Uterus (tissue), 4 donors: Measurements from ENCODE around the gene TMEM255B. TPM values are rescaled to one million over a fixed set of nuclear protein-coding genes. Genes with fewer than 3 reads are reported as not detected.

Experiments used
- DNase-seq, 2 donors: peaks; one replicate each; pipeline ENCODE4 v3.0.0-alpha.2; 2019 to 2020
- H3K27ac ChIP-seq, 2 donors: fragments of 200-600 bp; sonication (generic); 1 replicate in 1 of 2; 2 replicates in 1 of 2; pipeline ENCODE4 v1.5.1; 2016 to 2018
- H3K27me3 ChIP-seq, 2 donors: fragments of 200-600 bp; sonication (generic); one replicate each; pipeline ENCODE4 v1.5.1; 2018 to 2019; ENCODE audit warnings: control low read depth in 1 of 2
- H3K36me3 ChIP-seq, 2 donors: fragments of 200-600 bp; sonication (generic); one replicate each; pipeline ENCODE4 v1.5.1; 2019; ENCODE audit warnings: control low read depth in 1 of 2
- H3K4me1 ChIP-seq, 2 donors: fragments of 200-600 bp; sonication (generic); one replicate each; pipeline ENCODE4 v1.5.1; 2018 to 2019; ENCODE audit warnings: control low read depth in 1 of 2
- H3K4me3 ChIP-seq, 2 donors: fragments of 200-600 bp; sonication (generic); 1 replicate in 1 of 2; 2 replicates in 1 of 2; pipeline ENCODE4 v1.5.1; 2018 to 2019; ENCODE audit warnings: mild to moderate bottlenecking in 1 of 2
- H3K9me3 ChIP-seq, 2 donors: fragments of 200-600 bp; sonication (generic); one replicate each; pipeline ENCODE4 v1.5.1; 2019; ENCODE audit warnings: control low read depth in 1 of 2
- CTCF ChIP-seq, 4 experiments: fragments of 200-600 bp in 2 of 4; fragments of 450-650 bp in 2 of 4; sonication (generic) in 2 of 4; IDR thresholded peaks; one replicate each; pipeline ENCODE4 v1.5.1; 2016 to 2019; ENCODE audit warnings: antibody characterized with exemption in 4 of 4, mild to moderate bottlenecking in 2 of 4, moderate library complexity in 1 of 4
- POLR2A ChIP-seq, 2 donors: fragments of 450-650 bp; IDR thresholded peaks; one replicate each; pipeline ENCODE4 v1.6.1; 2016; ENCODE audit warnings: antibody characterized with exemption in 2 of 2, mild to moderate bottlenecking in 1 of 2, moderate library complexity in 1 of 2
- intact Hi-C: fragments of 100-400 bp; cut with DNase I; formaldehyde crosslinking; loops from one replicate; pipeline ENCODE4 v1.15.1; 2023; ENCODE audit warnings: low total_unique reads
- total RNA-seq, 4 donors: library from RNA; depleted of rRNA in 3 of 4; stranded (reverse); fragments of >200 nt in 3 of 4; gene quantifications; one replicate each; pipeline versions ENCODE4 v1.1.0 to v1.2.4, GENCODE V29; 2014 to 2023
- donor health status: DM: yes; HTN: yes; CAD: no.

The TMEM255B gene
- total RNA-seq, 4 donors from 2014 or later: 1.8 to 143 (median 33.2) TPM

GRCh38 chr13:113849546-113849945 lies 90.5 kb downstream of the TMEM255B start:
- intact Hi-C loops: no loop called here
- TF ChIP-seq POLR2A (IDR thresholded peaks at IDR 0.05): no peak
- TF ChIP-seq CTCF (IDR thresholded peaks at IDR 0.05): no peak
- no peaks in the 10 kb centered on the region for H3K9me3 ChIP-seq
- H3K27ac ChIP-seq: peak overlapping the region; percentile 1 to 49
- no peak overlapping the region for H3K4me3 ChIP-seq
- peaks cover 19 to 31% of the 10 kb centered on the region in 2 donors for H3K4me1 ChIP-seq
- no peaks in the 10 kb centered on the region for H3K27me3 ChIP-seq
- no peaks in the 10 kb centered on the region for H3K36me3 ChIP-seq
- no peak for DNase-seq

GRCh38 chr13:113849981-113850721 lies 91.1 kb downstream of the TMEM255B start:
- Histone ChIP-seq H3K9me3 (no peaks in the 10 kb centered on the region), H3K4me1 (peaks cover 21 to 37% of the 10 kb centered on the region in 2 donors), H3K4me3 (no peak overlapping the region), H3K27ac (peak overlapping the region; percentile 1 to 49), H3K27me3 (no peaks in the 10 kb centered on the region), H3K36me3 (no peaks in the 10 kb centered on the region)
- TF ChIP-seq CTCF (IDR thresholded peaks at IDR 0.05) (no peak), POLR2A (IDR thresholded peaks at IDR 0.05) (no peak)
- intact Hi-C loops: no loop called here
- DNase-seq: peak in 1 of 2 donors; percentile 4

GRCh38 chr13:113850722-113851479 lies 91.9 kb downstream of the TMEM255B start:
- no peak for DNase-seq
- no peak for TF ChIP-seq POLR2A (IDR thresholded peaks at IDR 0.05)
- no peak for TF ChIP-seq CTCF (IDR thresholded peaks at IDR 0.05)
- intact Hi-C loops: no loop called here
- no peaks in the 10 kb centered on the region for H3K27me3 ChIP-seq
- H3K27ac ChIP-seq: no peak overlapping the region
- no peak overlapping the region for H3K4me3 ChIP-seq
- no peaks in the 10 kb centered on the region for H3K9me3 ChIP-seq
- no peaks in the 10 kb centered on the region for H3K36me3 ChIP-seq
- H3K4me1 ChIP-seq: peaks cover 21 to 45% of the 10 kb centered on the region in 2 donors

GRCh38 chr13:113851480-113851803 lies 92.4 kb downstream of the TMEM255B start:
- Histone ChIP-seq H3K27me3 (no peaks in the 10 kb centered on the region), H3K4me3 (no peak overlapping the region), H3K4me1 (peaks cover 21 to 50% of the 10 kb centered on the region in 2 donors), H3K9me3 (no peaks in the 10 kb centered on the region), H3K27ac (no peak overlapping the region), H3K36me3 (no peaks in the 10 kb centered on the region)
- DNase-seq: no peak
- TF ChIP-seq POLR2A (IDR thresholded peaks at IDR 0.05) (no peak), CTCF (IDR thresholded peaks at IDR 0.05) (no peak)
- intact Hi-C loops: no loop called here
